GM12878 (cell line): Measurements from ENCODE around the gene SCP2. TPM values are rescaled to one million over a fixed set of nuclear protein-coding genes. Genes with fewer than 3 reads are reported as not detected.

Experiments used
- ATAC-seq: fragments of 200-7000 bp; cut with Tn5 transposase; 3 replicates; pipeline ENCODE4 v1.9.1; 2020; ENCODE audit warnings: mild to moderate bottlenecking, moderate library complexity
- BruUV-seq: library from RNA; stranded (reverse); fragments of 400-500 nt; replicated peaks from 2 replicates; lab custom pipeline; 2021; lab: Mats Ljungman, UMichigan
- CTCF ChIA-PET: fragments of 300-600 bp; sonication (Branson Sonifier 250); formaldehyde crosslinking; extraction: SDS; loops from one replicate; lab custom pipeline; 2021; ENCODE audit warnings: inconsistent platforms; lab: Yijun Ruan, JAX
- POLR2A ChIA-PET: fragments of 350-600 bp; formaldehyde crosslinking; extraction: SDS; loops from one replicate; lab custom pipeline; 2021; ENCODE audit warnings: inconsistent platforms; lab: Charles Lee
- RAD21 ChIA-PET: fragments of 300-600 bp; sonication (Branson Sonifier 250); formaldehyde crosslinking; loops from one replicate; lab custom pipeline; 2023; ENCODE audit warnings: antibody characterized with exemption; ENCODE audit not compliant: unreplicated experiment; lab: Charles Lee
- SMC1A ChIA-PET: fragments of 300-600 bp; sonication (Branson Sonifier 250); formaldehyde crosslinking; loops from one replicate; lab custom pipeline; 2023; ENCODE audit not compliant: unreplicated experiment, uncharacterized antibody; lab: Charles Lee
- DNase-seq: peaks from one replicate; pipeline ENCODE4 v3.0.0-alpha.2; 2011; ENCODE audit warnings: low read depth, low spot score
- FAIRE-seq: peaks from 3 replicates; lab custom pipeline; 2011; peaks lifted over from hg19 to GRCh38; lab: Jason Lieb, UNC
- H2AFZ ChIP-seq: 2 replicates; pipeline ENCODE4 v1.6.0; 2011; ENCODE audit warnings: low read depth, low read length, control low read depth; ENCODE audit not compliant: control insufficient read depth
- H3K27ac ChIP-seq: 2 replicates; pipeline ENCODE4 v1.5.1; 2011; ENCODE audit warnings: control low read depth; ENCODE audit not compliant: control insufficient read depth, insufficient read depth
- H3K27me3 ChIP-seq, 2 experiments: replicated peaks in 1 of 2; 2 replicates each; pipeline versions ENCODE4 v1.6.0 to v1.6.1; 2011; ENCODE audit warnings: low read length in 1 of 2; ENCODE audit not compliant: control insufficient read depth in 2 of 2, insufficient read depth in 2 of 2
- H3K36me3 ChIP-seq, 2 experiments: 2 replicates each; pipeline ENCODE4 v1.5.1; 2011; ENCODE audit warnings: low read length in 1 of 2; ENCODE audit not compliant: control insufficient read depth in 2 of 2, insufficient read depth in 2 of 2
- H3K4me1 ChIP-seq: 2 replicates; pipeline ENCODE4 v1.6.1; 2011; ENCODE audit warnings: mild to moderate bottlenecking, low read length, moderate library complexity, mixed read lengths; ENCODE audit not compliant: control insufficient read depth, insufficient read depth
- H3K4me2 ChIP-seq: 2 replicates; pipeline ENCODE4 v1.6.0; 2011; ENCODE audit warnings: control low read depth; ENCODE audit not compliant: control insufficient read depth, insufficient read depth
- H3K4me3 ChIP-seq: fragments of 200-600 bp; sonication (generic); 2 replicates; pipeline ENCODE4 v1.5.1; 2016
- H3K79me2 ChIP-seq: 2 replicates; pipeline ENCODE4 v1.6.0; 2011; ENCODE audit warnings: low read length; ENCODE audit not compliant: control insufficient read depth, insufficient read depth
- H3K9ac ChIP-seq: 2 replicates; pipeline ENCODE4 v1.8.0; 2011; ENCODE audit warnings: low read length, control low read depth, mixed read lengths; ENCODE audit not compliant: control insufficient read depth, insufficient read depth
- H3K9me3 ChIP-seq: replicated peaks from 3 replicates; pipeline ENCODE4 v1.5.1; 2011; ENCODE audit warnings: mild to moderate bottlenecking, low read length; ENCODE audit not compliant: control insufficient read depth, insufficient read depth
- H4K20me1 ChIP-seq: 2 replicates; pipeline ENCODE4 v1.6.0; 2011; ENCODE audit not compliant: control insufficient read depth, insufficient read depth
- DPF2 ChIP-seq: fragments of 450-650 bp; IDR thresholded peaks from 2 replicates; pipeline ENCODE4 v1.6.1; 2017; ENCODE audit warnings: mild to moderate bottlenecking
- MEF2A ChIP-seq: IDR thresholded peaks from 2 replicates; pipeline ENCODE4 v1.6.1; 2011; ENCODE audit warnings: low read depth, mild to moderate bottlenecking, low read length, moderate library complexity; ENCODE audit not compliant: insufficient read depth
- MTA2 ChIP-seq: fragments of 450-650 bp; IDR thresholded peaks from 2 replicates; pipeline ENCODE4 v1.6.1; 2016; ENCODE audit warnings: low read depth, mild to moderate bottlenecking, moderate library complexity
- MXI1 ChIP-seq: fragments of 150-350 bp; IDR thresholded peaks from 2 replicates; pipeline ENCODE4 v1.6.1; 2011; ENCODE audit warnings: low read depth, mild to moderate bottlenecking, inconsistent platforms, low read length, improper control_type of control experiment
- RELB ChIP-seq: fragments of 450-650 bp; IDR thresholded peaks from 2 replicates; pipeline ENCODE4 v1.6.1; 2017; ENCODE audit warnings: low read depth, mild to moderate bottlenecking, moderate library complexity
- ZBED1 ChIP-seq: IDR thresholded peaks from 2 replicates; pipeline ENCODE4 v1.6.1; 2016; ENCODE audit warnings: borderline replicate concordance
- ZNF274 ChIP-seq: IDR thresholded peaks from one replicate; pipeline ENCODE4 v1.8.0; 2011; ENCODE audit not compliant: insufficient read length, insufficient read depth
- ZNF622 ChIP-seq: fragments of 450-650 bp; IDR thresholded peaks from 2 replicates; pipeline ENCODE4 v1.6.1; 2017; ENCODE audit warnings: mild to moderate bottlenecking, inconsistent platforms
- ZNF687 ChIP-seq: fragments of 450-650 bp; IDR thresholded peaks from 2 replicates; pipeline ENCODE4 v1.6.1; 2017; ENCODE audit warnings: mild to moderate bottlenecking, moderate library complexity
- WGBS: methylation state at CpG from one replicate; pipeline ENCODE4 v1.1.6; 2016; ENCODE audit warnings: low lambda C conversion rate; ENCODE audit not compliant: insufficient replicate concordance, insufficient coverage; ENCODE audit errors: missing lambda C conversion rate; 5-methylcytosine and 5-hydroxymethylcytosine counted together
- in situ Hi-C: fragments of 300-500 bp; cut with MboI; formaldehyde crosslinking; loops from 9 replicates; pipeline ENCODE4 v1.14.3; 2018; ENCODE audit warnings: mixed read lengths
- intact Hi-C: fragments of 100-400 bp; cut with micrococcal nuclease; formaldehyde crosslinking; loops from one replicate; pipeline ENCODE4 v1.14.2; 2022; ENCODE audit not compliant: unreplicated experiment
- polyA plus RNA-seq, 11 experiments: library from polyadenylated mRNA; depleted of rRNA in 4 of 11; unstranded in 6 of 11; stranded (reverse) in 5 of 11; fragments of >200 nt; fragmentation: Nextera tagmentation in 4 of 11; fragmentation: Illumina TruSeq in 1 of 11; extraction: Ambion mirVana in 4 of 11; extraction: Trizol in 1 of 11; gene quantifications; 1 replicate in 1 of 11; 2 replicates in 10 of 11; pipeline versions ENCODE4 v1.2.1 to v1.2.3, GENCODE V29; 2011 to 2016; ENCODE audit warnings: inconsistent platforms in 2 of 11, missing spikeins in 2 of 11, low read depth in 1 of 11
- total RNA-seq, 4 experiments: library from RNA; depleted of rRNA in 3 of 4; stranded (reverse); fragments of >200 nt in 3 of 4; fragmentation: Illumina TruSeq in 1 of 4; extraction: Trizol in 1 of 4; gene quantifications; 2 replicates each; pipeline versions ENCODE4 v1.2.1 to v1.2.3, GENCODE V29; 2013 to 2021

Gene SCP2
- total and polyA plus RNA-seq, 10 of the 15 experiments (the other 5 are each of a cell fraction or from before 2014, with no cell fraction given) = 74.3 to 327 (median 127) TPM

GRCh38 chr1:52880206-52880605, 46.9 kb upstream of the SCP2 start:
- RAD21 ChIA-PET = no interaction called here
- TF ChIP-seq MTA2 = no peak
- TF ChIP-seq MEF2A = no peak
- TF ChIP-seq ZNF274 = no peak
- no peak for TF ChIP-seq RELB
- TF ChIP-seq DPF2 = no peak
- TF ChIP-seq ZBED1 = no peak
- no peak for TF ChIP-seq ZNF687
- TF ChIP-seq ZNF622 = no peak
- no peak for TF ChIP-seq MXI1
- CTCF ChIA-PET = no interaction called here
- in situ Hi-C loops (no loop called here), intact Hi-C loops (no loop called here)
- Histone ChIP-seq H3K4me2 (no peak overlapping the region), H3K4me1 (no peaks in the 10 kb centered on the region), H3K27ac (no peak overlapping the region), H3K9me3 (no peaks in the 10 kb centered on the region; the same call in 2 of the 3 replicates), H3K36me3 (peaks cover 0 to 3% of the 10 kb centered on the region in 2 experiments; a peak in 2 of 4 replicates), H3K27me3 (no peaks in the 10 kb centered on the region), H3K9ac (no peak overlapping the region), H4K20me1 (no peaks in the 10 kb centered on the region), H2AFZ (no peak overlapping the region), H3K79me2 (no peaks in the 10 kb centered on the region), H3K4me3 (no peak overlapping the region)
- no peak for DNase-seq
- SMC1A ChIA-PET = no interaction called here
- BruUV-seq = no TSS peak
- 98% methylated on average over 2 of the region's 2 CpGs for WGBS
- POLR2A ChIA-PET = no interaction called here
- no peak for FAIRE-seq
- no peak for ATAC-seq
